GM21723 (cell line): ENCODE results near the gene ADD1.
A peak's percentile ranks its signal among the peaks of the same experiment; 100 is the strongest.

Source experiments
- ATAC-seq: cut with Tn5 transposase; IDR thresholded peaks from one replicate; pipeline ENCODE4 v1.9.1; 2021; ENCODE audit warnings: mild to moderate bottlenecking, moderate library complexity; ENCODE audit not compliant: unreplicated experiment

ADD1 gene, protein sequence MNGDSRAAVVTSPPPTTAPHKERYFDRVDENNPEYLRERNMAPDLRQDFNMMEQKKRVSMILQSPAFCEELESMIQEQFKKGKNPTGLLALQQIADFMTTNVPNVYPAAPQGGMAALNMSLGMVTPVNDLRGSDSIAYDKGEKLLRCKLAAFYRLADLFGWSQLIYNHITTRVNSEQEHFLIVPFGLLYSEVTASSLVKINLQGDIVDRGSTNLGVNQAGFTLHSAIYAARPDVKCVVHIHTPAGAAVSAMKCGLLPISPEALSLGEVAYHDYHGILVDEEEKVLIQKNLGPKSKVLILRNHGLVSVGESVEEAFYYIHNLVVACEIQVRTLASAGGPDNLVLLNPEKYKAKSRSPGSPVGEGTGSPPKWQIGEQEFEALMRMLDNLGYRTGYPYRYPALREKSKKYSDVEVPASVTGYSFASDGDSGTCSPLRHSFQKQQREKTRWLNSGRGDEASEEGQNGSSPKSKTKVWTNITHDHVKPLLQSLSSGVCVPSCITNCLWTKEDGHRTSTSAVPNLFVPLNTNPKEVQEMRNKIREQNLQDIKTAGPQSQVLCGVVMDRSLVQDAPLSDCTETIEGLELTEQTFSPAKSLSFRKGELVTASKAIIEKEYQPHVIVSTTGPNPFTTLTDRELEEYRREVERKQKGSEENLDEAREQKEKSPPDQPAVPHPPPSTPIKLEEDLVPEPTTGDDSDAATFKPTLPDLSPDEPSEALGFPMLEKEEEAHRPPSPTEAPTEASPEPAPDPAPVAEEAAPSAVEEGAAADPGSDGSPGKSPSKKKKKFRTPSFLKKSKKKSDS

DNA sequence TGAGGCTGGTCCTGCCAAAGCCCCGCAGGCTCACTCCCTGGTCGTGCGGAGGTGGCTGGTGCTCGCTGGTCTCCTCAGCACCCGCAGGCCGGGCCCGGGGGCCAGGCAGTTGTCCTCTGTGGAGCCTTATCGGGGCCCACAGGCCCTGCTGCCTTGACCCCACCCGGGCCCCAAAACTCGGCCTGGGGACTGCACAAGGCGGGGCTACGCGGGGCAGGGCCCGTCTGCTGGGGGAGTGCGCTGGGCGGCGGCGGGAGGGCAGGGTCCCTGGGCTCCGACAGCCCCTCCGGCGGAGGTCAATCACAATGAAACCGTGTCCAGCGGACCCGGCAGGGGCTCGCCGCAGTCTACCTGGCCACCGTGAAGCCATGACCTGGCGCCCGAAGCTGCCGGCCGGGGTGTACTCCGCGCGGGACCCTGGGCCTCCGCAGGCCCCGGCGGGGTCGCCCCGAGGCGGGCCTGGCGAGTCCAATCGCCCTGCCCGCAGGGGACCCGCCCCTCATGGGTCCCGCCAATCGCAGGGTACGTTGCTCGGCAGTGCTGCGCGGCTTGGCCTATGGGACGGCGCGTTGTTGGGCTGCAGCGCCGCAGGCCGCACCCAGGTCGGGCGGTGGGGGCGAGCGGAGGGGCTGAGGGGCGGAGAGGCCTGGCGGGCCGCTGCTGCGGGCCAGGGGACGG is at the start of gene ADD1:
Gene ADD1 (plus strand): TSS at position 582 of the 678 bp plus-strand sequence. CDS start 32,072 bp downstream, outside the sequence.
- ATAC-seq = peak; percentile 79

DNA sequence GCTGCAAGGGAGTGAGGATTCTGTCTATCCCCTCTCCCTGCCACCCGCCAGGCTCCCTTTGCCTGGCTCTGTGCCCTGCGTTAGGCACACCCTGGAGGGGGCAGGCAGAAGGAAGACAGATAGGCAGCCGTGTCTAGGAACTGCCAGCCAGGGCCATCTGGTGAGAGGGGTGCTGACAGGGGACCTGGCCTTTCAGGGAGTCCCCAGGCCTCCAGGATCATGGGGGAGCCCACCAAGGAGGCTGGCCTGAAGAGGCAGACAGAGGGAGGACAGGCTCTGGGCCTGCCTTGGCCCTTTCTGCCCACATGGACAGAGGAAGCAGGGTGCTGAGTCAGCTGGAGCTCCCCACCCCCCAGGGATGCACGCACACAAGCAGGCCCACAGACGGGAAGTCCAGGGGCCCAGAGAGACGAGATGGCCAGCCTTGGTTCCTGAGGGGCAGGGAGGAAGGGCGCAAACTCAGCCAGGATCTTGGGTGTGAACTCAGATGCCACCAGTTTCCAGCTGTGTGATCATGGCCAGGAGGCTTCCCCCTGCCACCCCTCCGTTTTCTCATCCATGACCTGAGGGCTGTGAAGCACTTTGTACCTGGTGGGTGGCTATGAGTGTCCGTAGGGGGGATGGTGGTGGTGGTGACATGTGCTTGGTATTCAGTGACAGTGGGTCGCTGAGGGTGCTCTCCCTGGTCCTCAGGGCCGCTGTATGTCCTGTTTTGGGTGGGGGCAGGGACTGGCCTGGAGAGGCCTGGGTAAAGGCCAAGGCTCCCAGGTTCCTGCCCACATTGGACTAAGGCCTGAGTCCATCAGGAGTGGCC is 49.0 kb upstream of the ADD1 start:
- no peak for ATAC-seq

DNA sequence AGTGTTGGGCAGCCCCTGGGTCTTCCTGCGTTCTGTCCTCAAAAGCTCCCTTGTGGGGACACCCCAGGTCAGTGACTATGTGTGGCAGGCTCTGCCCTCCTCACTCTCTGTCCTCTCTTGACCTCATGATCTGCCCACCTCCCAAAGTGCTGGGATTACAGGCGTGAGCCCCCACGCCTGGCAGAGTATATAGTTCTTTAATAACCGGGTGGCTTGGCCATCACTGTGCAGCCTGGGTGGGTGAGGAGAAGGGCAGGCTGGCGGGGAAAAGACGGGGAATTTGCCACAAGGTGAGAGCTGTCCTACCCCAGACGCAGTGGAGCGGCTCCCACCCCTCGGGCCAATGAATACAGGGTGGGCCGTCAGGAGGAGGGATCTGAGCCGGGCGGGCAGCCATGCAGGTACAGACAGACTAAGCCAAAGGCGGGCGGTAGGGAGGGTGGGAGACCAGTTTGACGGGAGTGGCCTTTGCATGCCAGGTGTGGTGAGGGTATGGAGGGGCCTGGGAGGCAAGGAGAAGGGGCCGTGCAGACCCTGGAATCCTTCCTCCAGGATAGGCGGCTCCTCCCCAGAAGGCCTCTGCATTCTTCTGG is 48.2 kb upstream of the ADD1 start:
- ATAC-seq = no peak

DNA sequence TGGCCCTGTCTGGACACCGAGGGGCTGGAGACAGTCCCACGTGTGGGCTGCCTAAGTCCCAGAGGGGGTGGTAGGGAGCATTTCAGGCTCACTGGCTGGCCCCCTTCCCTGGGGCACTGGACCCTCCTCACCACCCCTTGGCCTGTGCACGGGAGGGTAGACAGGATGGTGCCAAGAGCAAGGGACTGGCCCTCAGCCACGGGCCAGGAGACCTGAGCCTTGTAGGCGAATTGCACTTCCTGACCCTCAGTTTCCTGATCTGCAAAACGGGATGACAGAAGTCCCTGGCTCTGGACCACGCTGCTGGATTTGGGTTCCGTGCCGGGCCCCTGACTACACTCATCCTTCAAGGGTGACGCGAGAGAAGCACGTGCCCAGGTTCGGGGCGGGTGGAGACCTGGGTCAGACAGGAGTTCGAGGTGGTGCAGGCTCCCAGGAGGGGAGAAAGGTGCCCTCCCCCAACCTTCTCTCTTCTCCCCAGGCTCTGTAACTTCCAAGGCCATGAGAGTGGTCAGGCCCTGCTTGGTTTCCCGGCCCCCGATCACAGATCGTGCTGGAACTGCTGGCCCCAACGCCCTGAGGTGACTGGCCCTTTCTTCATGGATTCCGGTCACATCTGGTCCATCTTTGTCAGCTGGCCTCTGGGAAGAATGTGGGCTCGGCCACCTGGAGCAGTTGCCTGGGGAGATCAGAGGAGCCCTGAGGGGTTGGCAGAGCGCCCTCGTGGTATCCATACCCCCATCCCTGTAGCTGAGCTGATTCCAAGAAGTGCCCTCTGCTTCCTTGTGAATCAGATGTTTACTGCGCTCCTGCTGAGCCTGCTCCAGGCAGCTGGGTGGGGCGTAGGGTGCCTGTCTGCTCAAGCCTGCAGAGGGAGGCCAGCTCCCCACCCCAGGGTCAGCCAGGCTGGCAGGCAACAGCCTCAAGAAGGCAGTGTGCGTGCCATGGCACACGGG is 47.5 kb upstream of the ADD1 start:
- ATAC-seq = no peak

DNA sequence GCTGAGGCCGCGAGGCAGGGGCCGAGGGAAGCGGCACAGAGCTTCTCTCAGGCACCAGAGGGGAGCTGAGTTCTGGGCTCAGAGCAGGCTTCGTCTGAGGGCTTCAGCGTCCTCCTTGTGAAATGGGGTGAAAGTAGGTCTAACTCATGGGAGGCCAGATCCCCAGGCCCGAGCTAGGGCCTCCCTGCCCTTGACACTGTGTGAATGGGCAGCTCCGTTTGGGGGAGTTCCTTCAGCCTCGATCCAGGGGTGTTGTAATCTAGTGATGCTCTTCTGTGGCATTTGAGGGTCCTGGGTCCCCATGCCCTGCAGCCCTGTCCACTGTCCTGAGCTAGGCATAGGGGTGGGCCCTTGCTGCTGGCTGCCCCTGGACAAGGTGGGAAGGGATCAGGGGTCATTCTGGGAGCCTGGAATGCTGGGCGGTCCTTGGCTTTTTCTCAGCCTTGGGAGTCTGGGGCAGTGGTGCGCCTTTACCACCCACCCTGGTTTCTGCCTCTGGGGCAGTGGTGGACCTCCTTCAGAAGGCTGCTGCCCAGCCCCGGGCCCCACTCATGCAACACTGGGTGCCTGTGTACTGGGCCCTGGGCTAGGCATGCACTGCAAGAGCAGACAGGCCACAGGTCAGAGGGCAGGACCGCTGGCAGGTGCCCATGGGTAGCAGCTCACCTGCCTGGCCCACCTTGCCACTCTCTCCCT is 46.6 kb upstream of the ADD1 start:
- ATAC-seq = no peak

DNA sequence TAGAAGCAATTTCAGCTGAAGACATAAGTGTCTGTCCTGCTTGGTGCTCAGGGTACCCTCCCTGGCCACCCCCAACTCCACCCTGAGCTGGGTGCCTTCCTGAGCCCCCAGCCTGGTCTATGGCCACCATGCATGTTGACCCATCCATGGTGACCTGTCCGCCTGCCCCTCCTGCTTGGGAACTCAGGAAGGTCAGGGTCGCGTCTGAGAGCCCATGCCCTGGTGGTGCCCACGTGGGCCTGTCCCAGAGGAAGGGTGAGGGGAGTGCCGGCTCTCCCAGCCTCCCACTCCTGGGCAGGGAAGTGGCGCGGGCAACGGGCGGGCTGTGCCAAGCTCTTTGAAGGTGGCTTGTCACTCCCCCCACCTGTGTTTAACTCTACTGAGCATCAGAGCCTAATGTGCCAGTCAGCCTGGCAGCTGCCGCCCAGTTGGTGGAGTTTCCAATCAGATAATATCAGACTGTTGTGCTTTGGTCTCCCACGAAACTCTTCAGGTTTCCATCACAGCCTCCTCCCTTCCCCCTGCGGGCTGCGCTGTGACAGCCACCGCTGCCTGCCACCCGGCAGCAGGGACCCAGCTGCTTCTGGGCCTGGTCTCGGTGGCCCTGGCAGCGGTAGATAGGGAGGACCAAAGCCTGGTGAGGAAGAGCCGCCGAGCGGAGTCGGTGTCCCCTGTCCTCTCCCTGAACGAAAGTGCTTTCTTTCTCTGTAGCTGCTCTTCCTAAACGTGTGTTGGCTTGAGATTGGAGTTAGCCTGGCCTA is 45.9 kb upstream of the ADD1 start:
- ATAC-seq = no peak

DNA sequence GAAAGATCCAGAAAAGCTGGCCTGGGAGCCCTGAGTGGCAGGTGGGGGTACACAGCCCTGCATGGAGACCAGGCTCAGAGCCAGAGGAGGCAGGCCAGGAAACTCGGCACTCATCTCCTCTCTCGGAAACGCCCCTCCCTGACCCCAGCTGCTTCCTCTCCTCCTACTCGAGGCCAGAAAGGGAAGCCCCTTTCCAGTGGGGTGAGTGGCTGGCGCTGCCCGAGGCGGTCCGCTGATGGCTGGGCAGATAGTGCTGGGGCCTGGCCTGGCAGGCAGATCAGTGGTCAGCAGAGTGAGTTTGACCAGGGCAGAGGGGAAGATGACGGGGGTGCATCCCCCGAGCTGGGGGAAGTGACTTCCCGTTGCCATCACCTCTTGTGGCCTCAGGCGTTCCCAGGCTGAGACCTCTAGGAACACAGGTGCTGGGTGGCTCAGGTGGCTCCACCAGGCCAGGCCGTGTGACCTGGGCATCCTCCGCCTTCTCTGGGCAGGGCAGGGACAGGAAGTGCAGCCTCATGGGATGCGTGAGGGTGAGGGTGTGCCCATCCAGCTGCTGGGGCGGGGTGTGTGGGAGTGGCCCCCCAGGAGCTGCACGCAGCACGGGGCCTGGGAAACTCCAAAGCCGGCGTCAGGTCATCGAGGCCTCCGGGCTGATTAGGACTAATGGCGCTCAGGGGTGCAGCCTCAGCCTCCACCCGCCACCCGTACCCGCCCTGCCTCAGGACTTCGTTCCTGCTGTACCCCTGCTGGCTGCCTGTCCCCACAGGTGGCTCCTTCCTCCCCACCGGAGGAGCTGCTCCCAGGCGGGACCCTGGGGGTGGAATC is 45.0 kb upstream of the ADD1 start:
- peak; percentile 50 for ATAC-seq

DNA sequence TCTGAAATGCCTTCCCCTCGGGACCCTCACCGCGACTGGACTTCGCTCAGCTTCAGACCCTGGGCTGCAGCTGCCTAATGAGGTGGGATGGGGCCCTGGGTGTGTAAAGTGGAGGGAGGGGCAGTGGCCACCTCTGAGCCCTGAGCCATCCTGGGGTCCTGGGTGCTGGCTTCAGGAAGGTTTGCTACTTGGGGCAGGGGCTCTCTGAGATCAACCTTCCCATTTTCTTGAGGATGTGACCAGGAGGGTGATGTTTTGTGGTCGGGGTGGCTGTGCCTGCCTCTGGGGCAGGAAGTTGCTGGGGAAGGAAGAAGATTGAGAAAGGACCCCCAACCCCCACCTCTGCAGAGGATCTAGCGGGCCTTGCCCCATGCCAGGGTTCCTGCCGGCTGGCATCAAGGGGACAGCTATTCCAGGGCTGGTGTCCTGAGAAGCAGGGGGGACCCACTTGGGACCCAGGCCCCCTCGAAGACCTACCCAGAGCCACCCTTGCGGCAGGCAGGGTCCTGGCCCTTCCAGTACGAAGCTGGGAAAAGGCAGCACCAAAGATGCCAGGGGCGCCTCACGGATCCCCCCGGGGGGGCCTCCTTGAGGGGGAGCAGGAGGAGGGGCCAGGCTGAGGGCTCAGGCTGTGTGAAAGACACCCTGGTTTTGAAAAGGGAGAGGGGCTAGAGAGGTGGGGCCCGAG is 44.3 kb upstream of the ADD1 start:
- ATAC-seq = no peak

DNA sequence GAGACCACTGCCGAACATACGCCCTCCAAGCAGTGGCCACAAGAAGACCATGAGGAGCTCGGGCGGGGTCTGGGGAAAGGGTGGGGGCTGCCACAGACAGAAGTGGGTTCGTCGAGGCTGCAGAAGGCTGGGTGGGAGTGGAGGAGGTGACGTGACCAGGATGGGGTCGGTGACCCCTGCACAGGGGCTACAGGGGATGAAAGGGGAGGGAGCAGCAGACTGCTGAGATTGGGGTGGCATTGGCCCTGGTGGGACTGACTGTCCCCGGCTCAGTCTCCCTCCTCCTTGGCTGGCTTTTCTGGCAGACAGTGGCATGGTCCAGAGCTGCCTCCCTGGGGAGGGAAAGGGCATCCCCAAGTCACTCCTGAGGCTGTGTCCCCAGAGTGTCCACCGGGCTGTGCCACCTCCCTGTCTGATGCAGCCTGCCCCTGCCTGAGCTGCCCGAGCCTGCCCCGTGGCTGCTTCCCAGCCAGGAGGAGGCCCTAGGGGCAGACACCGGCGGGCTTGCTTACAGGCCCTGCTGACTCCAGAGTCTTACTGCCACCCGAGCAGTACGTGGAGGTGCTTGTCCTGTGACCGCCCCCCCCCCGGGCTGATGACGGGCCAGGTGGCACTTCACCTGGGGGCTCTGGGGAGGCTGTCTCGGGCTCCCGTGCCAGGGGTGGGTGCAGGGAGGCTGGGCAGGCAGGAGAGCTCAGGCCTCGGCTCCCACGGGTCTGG is 43.5 kb upstream of the ADD1 start:
- ATAC-seq = no peak

DNA sequence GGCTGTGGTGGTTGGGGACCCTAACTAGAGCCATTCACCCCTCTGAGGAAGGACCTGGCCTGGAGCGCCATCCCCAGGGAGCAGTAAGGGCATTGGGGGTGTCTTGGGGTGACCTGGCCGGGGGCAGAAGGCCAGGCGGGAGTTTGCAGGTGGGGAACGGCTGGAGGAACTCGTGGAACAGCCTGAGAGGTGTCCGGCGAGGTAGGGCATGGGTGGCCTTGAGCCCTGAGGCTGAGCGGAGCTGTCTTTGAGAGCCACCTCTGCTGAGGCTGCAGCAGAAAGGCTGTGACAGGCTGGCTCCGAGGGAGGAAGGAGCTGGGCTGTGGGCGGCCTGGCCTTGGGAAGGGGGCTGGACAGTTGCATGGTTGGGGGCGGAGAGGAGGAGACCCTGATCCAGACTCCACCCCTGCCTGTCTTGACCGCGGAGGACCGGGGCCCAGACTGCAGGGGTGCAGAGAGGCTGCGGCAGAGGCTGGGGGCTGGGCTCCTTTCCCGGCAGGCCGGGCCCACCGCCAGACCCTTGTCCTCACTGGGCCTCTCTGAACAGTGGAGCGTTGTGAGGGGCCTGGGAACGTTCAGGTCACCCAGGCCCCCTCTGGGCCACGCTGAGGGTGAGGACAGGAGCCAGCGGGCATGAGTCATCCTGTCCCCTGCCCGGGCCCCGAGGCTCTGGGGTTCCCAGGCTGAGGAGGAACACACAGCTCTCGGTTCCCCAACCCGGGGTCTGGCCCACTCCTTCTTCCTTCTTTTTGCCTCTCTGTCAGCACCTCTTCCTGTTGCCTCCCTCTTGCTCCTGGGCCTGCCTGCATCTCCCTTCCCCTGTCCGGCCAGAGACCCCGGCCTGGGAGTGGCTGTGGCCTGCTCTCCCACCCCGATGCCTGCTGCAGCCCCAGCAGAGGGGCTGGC is 42.7 kb upstream of the ADD1 start:
- peak; percentile 48 for ATAC-seq

DNA sequence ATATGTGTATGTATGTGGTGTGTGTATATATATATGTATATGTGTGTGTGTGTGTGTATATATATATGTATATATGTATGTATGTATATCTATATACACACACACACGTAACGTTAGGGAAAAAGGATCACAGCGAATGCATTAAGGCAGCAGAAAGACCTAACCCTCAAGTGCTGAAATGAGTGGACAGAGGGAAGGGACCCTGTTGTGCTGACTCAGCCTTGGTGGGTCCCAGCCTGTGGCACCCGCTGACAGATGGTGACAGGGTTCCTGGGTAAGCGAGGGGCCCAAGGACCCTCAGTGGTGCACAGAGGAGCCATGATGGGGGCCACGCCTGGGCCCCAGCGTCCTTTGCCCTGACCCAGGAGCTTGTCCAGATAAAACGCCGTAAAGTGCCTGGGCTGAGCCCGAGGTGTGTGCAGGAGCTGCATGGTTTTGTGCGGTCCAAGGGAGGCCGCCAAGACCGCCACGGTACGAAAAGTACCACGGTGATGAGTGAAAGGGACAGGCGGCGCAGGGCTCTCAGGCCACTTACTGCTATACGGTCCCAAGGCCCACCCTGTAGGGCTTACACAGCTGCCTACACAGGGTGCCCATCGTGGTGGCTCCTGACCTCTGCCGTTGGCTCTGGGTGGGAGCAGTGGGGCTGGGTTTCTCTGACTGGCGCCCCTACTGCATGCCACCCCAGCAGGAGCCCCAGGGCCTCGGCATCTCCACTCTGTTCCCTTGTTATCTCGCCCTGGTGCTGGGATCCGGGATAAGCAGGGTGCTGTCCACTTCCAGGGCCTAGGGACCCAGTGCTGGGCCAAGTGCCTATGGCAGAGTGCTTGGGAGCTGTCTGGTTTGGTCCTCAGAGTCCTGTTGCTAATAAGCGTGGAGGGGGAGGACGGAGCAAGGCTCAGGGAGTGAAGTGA is 40.8 kb upstream of the ADD1 start:
- ATAC-seq = no peak

DNA sequence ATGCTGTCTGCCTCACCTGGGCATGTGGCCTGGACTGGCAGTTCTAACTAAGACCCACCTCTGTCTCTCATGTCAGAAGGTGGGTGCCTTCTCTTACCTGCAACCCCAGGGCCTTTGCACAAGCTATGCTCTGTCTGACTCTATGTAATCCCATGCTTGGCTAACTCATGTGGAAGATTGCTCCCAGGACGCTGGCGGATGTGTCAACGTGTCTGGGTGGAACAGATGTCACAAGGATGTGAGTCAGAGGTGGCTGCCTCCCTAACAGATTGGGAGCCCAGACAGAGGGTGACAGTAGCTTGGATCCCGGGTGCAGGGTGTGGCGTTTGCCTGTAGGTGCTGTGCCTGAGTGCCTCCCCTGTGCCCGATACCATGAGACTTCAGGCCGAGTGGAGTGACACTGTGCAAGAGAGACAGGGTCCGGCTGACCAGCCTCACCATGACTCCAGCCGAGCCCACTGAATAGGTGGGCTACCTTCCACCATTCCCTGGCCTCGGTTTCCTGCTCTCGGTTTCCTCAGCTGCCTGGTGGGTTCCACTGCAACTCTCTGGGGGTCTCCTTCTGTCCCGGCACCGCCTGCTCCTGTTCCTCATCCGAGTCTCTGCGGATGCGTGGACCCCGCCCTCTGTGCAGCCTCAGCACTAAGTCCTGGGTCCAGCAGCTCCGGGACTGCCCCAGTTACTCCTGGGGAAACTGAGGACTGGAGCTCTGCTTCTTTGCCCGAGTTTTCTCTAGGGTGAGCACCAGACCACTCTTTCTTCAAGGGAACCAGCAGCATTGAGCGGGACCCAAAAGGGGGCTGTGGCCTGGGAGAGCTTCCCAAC is 39.8 kb upstream of the ADD1 start:
- no peak for ATAC-seq

DNA sequence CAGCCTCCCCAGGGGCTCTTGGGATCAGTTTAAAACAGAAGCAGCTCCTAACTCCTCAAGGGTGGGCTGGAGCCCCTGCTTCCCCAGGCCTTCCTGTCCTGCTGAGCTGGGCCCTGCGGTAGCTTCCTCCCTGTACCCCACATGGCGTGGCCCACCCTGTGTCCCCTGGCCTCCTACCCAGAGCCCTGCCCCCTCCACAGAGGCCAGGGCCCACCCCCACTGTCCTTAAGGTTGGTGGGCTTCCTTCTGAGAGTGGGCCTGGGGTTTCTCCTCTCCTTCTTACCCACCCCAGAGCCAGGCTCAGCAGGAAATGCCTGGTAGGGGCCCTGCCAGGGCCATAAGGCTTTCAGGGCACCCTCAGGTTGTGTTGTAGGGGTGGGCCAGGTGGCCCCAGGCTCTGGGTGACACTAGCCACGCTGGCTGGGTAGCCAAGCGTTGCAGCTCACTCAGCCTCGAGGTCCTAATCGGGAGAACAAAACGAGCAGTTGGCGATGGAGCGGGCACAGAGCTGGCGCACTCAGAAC is 39.1 kb upstream of the ADD1 start:
- no peak for ATAC-seq
